SK-N-MC (cell line): Measurements from ENCODE around the gene PFDN6.

Experiments used
- DNase-seq: peaks from one replicate; pipeline ENCODE4 v3.0.0-alpha.2; 2011; ENCODE audit warnings: low read depth, low spot score
- H3K27ac ChIP-seq: fragments of 200-600 bp; sonication (generic); 2 replicates; pipeline ENCODE4 v1.5.1; 2016; ENCODE audit warnings: mixed run types
- H3K36me3 ChIP-seq: fragments of 200-600 bp; sonication (generic); 2 replicates; pipeline ENCODE4 v1.6.1; 2017; ENCODE audit warnings: antibody characterized with exemption, low read length, mixed read lengths; ENCODE audit not compliant: insufficient read depth
- H3K4me3 ChIP-seq: fragments of 200-600 bp; sonication (generic); 2 replicates; pipeline ENCODE4 v1.5.1; 2016
- H3K9ac ChIP-seq: fragments of 200-600 bp; sonication (generic); 2 replicates; pipeline ENCODE4 v1.8.0; 2017; ENCODE audit warnings: mixed run types, mixed read lengths; ENCODE audit not compliant: insufficient read length
- H3K9me3 ChIP-seq: fragments of 200-600 bp; sonication (generic); 2 replicates; pipeline ENCODE4 v1.6.1; 2017; ENCODE audit warnings: low read depth, mild to moderate bottlenecking, antibody characterized with exemption, low read length, moderate library complexity, mixed read lengths
- EZH2 ChIP-seq: fragments of 200-600 bp; sonication (generic); IDR thresholded peaks from one replicate; pipeline ENCODE4 v1.6.1; 2017; ENCODE audit warnings: antibody characterized with exemption
- FOXP2 ChIP-seq: optimal IDR thresholded peaks from 2 replicates; pipeline ENCODE3; 2011; ENCODE audit warnings: mild to moderate bottlenecking, moderate library complexity; ENCODE audit not compliant: insufficient read depth; ENCODE audit errors: extremely low read length, control extremely low read depth
- POLR2AphosphoS5 ChIP-seq: IDR thresholded peaks from 2 replicates; pipeline ENCODE4 v1.6.1; 2012; ENCODE audit warnings: mild to moderate bottlenecking, low read depth, low read length, borderline replicate concordance

PFDN6 gene

DNA sequence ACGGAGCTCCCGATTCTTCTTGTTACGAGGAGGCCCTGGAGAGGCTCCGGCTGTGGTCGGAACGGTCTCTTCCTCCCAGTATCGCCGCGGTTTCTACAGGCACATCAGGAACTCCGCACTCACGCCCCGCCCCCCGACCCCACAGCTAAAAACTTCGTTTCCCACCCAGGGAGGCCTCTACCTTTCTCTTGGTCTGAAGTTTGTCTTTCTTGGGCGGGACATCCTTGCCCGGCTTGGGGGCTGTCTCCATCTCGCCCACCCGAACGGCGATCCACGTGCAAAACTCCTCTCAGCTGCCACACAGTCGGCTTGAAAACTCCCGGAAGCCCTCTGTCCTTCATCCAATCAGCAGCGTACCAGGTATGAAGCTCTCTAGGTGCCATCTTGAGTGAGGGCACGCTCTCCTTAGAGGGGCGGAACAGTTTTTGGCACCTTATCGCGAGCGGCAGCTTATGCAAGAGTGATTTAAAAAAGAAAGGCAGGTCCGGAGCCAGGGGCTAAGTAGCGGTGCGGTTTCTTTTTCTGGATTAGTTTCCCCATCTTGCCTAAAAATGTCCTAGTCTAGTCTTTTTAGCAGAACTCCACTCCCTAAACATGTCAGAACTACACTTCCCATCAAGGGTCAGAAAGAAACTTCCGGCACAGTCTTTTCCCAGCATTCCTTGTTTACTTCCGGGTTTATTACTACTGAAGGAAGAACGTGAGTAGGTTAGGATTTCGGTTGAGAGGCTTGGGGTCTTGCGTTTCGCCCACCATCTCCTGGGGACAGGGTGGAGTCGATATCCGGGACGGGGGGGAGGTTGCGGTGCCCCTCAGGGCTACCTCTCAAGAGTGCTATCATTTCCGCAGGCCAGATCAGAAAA lies at the start of gene PFDN6, which contains the start of gene WDR46:
Gene PFDN6 (plus strand): TSS at position 681 of the 863 bp plus-strand sequence. CDS start 256 bp downstream, outside the sequence.
Gene WDR46 (minus strand): TSS at position 319 of the 863 bp plus-strand sequence. CDS start 69 bp downstream, at position 250.
- Histone ChIP-seq H3K9me3 (no peaks in the 10 kb centered on the region), H3K36me3 (peaks cover 48% of the 10 kb centered on the region)

DNA sequence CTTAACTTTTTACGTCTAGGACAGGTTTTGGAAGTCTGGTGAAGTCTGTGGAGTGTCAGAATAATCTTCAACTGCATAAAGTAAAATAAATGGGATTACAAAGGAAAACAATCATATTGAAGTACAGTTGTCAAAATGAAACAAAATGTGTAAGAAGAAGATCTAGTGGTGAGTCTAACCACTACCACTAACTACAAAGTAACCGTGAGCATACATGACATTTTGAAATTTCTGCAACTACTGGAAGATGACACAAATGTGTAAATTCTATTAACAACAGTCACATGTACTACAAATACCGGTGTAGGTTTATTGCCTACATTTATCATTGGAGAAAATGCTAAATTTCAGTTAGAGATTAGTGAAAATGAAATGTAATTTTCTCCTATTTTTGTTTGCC lies 47.4 kb upstream of the PFDN6 start:
- DNase-seq, result no peak
- Histone ChIP-seq H3K36me3 (no peaks in the 10 kb centered on the region), H3K4me3 (no peak overlapping the region), H3K9ac (no peak overlapping the region), H3K9me3 (no peaks in the 10 kb centered on the region), H3K27ac (no peak overlapping the region)
- TF ChIP-seq EZH2 (no peak), FOXP2 (no peak), POLR2AphosphoS5 (no peak)

More for the DNA sequence above, at the start of gene PFDN6, which contains the start of gene WDR46:
- no peak for TF ChIP-seq FOXP2
- no peak for TF ChIP-seq EZH2
- peak; percentile 79 for TF ChIP-seq POLR2AphosphoS5
- DNase-seq, result peak; percentile 85
- peak within 1 kb of the TSS; percentile 93 for H3K9ac ChIP-seq
- 0 out of 2 replicates have a peak within 1 kb of the TSS, but pooled peaks have one; percentile 49 for H3K27ac ChIP-seq
- peak within 1 kb of the TSS; percentile 90 for H3K4me3 ChIP-seq

DNA sequence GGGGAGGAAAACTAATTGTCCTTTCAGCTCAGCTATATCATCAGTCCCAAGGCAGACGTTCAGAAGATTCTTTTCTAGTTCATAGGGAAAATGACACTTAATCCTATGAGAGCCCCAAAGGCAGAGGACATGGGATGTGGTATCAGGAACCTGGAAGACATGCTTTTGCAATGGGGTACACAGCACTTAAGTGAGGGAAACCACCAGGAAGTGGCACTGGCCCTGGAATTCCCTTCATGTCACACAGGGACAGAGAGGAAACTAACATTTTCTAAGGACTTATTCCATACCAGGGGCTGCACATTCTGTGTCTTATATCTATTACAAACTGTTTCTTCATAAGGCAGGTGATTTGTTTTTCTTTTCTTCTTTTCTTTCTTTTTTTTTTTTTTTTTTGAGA lies 45.9 kb upstream of the PFDN6 start:
- Histone ChIP-seq H3K4me3 (no peak overlapping the region), H3K27ac (no peak overlapping the region), H3K36me3 (no peaks in the 10 kb centered on the region), H3K9ac (no peak overlapping the region), H3K9me3 (no peaks in the 10 kb centered on the region)
- no peak for TF ChIP-seq POLR2AphosphoS5
- TF ChIP-seq EZH2, result no peak
- TF ChIP-seq FOXP2, result no peak
- no peak for DNase-seq

DNA sequence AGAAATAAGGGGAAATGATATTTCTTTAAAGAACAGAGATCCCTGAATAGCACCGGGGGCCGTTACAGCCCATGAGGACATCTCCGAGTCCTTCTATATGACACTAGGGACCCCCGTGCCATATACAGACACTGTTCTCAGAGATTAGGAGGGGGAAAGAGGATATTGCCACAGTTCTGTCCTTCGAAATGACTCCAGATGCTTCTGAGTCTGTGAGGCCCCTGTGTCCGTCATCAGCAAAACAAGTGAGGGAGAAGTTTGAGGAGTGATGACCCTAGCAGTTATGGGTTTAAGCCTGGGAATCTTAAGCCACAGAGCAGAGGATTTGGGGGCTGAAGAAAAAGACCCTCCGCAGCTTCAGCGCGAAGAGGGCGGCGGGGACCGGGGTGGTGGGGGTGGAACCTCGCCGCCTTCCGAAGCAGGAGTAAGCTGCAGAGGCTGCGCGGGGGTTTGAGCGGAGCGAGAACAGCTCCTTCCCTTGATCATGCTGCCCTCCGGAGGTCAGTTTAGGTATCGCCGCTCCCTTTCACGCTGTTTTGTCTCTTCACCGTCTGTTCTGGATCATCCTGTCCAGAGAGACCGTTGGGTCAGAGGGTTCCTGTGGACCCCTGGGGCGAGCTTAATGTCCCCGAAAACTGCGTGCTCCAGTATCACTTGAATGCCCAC lies 41.3 kb upstream of the PFDN6 start:
- H3K9me3 ChIP-seq, result no peaks in the 10 kb centered on the region
- H3K9ac ChIP-seq, result peak overlapping the region; percentile 83
- peak; percentile 39 for DNase-seq
- H3K4me3 ChIP-seq, result peak overlapping the region; percentile 87
- peak overlapping the region; percentile 93; the same call in 1 of the 2 replicates for H3K27ac ChIP-seq
- TF ChIP-seq POLR2AphosphoS5 (no peak), EZH2 (no peak), FOXP2 (no peak)
- peaks cover 5% of the 10 kb centered on the region; the same call in 1 of the 2 replicates for H3K36me3 ChIP-seq

DNA sequence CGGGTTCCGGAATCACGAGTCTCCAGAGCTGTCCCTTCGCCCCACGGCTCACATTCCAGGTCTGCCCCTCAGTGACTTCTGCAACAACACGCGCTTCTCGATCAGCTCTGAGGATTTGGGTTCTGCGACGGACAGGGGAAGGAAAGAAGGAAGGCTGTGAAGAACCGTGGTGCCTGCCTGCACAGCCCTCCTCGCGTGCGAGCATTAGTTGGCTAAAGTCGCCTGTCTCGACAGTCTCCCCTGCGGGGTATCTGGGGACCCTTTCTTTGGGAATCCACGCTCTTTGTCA lies 40.8 kb upstream of the PFDN6 start:
- Histone ChIP-seq H3K9ac (peak overlapping the region; percentile 83), H3K27ac (peak overlapping the region; percentile 93)

DNA sequence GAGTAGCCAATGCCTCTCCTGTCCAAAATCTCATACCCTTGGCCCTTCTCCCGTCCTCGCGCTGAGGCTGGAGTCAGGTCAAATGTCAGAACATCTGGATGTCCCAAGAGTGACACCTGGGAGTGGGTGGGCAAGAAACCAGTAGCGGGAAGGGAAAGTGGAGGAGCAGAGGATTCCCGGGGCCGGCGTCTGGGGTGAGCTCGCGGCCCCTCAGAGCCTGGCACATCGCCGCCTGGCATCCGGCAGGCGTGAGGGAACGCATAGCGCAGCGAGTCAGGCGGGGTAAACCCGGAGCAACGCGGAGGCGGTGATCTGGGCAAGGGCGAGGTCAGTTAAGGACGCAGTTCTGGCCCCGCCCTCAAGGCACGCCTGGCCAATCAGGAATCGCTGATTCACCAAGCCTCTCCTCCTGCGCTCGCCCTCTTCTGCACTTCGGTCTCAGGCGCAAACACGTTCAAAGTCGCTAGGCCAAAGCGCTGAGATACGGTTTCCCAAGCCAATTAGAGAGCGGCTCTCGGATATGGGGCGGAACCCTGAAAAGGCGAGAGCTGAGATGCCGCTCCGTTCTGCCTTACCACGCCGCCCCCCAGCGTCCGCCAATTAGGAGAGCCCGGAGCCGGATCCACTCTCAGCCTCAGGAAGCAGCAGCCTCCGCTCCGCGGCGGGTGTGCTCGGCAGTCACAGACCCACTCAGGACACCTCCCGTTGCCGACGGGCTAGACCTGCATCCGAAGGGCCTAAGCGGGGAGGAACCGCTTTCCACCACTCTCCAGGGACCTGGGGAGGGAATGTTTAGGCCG lies 40.3 kb upstream of the PFDN6 start:
- Histone ChIP-seq H3K9ac (peak overlapping the region; percentile 93), H3K27ac (peak overlapping the region; percentile 93), H3K9me3 (no peaks in the 10 kb centered on the region), H3K36me3 (peaks cover 5% of the 10 kb centered on the region; the same call in 1 of the 2 replicates), H3K4me3 (peak overlapping the region; percentile 87)
- TF ChIP-seq POLR2AphosphoS5 (peak; percentile 89), EZH2 (no peak)
- DNase-seq, result peak; percentile 96

More for the DNA sequence above, 40.8 kb upstream of the PFDN6 start:
- H3K9me3 ChIP-seq, result no peaks in the 10 kb centered on the region
- DNase-seq, result peak; percentile 10
- TF ChIP-seq FOXP2 (no peak), POLR2AphosphoS5 (no peak), EZH2 (no peak)
- H3K36me3 ChIP-seq, result peaks cover 5% of the 10 kb centered on the region; the same call in 1 of the 2 replicates
- H3K4me3 ChIP-seq, result peak overlapping the region; percentile 87

DNA sequence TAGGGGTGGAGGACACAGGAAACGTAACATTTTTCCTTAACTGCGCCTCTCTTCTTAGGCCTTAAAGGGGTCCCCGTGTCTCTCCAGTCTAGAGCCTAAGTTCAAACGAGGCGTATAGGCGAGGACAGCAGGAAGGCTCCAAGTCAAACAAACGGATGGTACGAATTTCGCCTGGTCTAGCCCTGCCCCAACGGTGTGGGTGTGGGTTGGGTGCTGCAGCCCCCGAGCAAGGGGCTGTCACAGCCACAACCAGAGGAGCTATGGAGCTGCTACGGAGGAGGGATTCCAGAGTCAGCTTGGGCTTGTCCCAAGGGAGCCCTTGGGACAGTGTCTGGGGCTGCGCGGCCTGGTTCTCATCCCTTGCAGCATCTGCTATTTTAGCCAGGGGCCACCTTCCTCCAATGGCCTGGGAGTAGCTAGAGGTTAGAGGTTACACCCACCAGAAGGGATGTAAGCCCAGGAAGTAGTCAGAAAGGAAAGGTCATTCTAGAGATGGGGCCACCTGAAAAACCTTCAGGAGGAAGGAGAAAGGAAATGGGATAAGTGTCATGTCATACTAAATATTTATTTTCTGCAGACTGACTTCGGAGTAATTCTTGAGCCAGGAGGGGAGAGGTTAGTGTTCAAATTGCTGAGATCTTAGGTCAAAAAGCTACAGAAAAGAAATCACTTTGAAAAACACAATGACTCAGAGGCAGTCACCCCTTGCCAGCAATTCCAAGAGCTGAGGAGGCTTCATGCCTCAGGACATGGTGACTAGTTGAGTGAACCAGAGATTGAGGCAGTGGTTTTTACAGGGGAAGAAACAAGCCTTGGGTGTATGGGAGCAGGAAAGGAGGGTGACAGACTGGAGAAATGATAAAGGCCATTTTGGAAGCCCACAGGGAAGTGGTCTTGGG lies 39.4 kb upstream of the PFDN6 start:
- DNase-seq, result no peak
- H3K36me3 ChIP-seq, result peaks cover 5% of the 10 kb centered on the region; the same call in 1 of the 2 replicates
- peak overlapping the region; percentile 87 for H3K4me3 ChIP-seq
- H3K27ac ChIP-seq, result peak overlapping the region; percentile 91
- no peaks in the 10 kb centered on the region for H3K9me3 ChIP-seq
- TF ChIP-seq POLR2AphosphoS5 (no peak), FOXP2 (no peak), EZH2 (no peak)
- peak overlapping the region; percentile 93 for H3K9ac ChIP-seq
